Measurements from ENCODE around the gene MAP4K3. TPM values are rescaled to one million over a fixed set of nuclear protein-coding genes. Genes with fewer than 3 reads are reported as not detected.

MAP4K3 gene
- polyA plus RNA-seq, 1 experiment: 43.5 TPM

GRCh38 chr2:39300044-39300978 lies 136.8 kb downstream of the MAP4K3 start:
- POLR2A ChIA-PET: no interaction called here
- no peaks in the 10 kb centered on the region for H3K27me3 ChIP-seq (ENCODE audit: control insufficient read depth, insufficient read depth, low read length)
- H3K4me3 ChIP-seq (ENCODE audit: low read depth, low read length): no peak overlapping the region
- H3K27ac ChIP-seq (ENCODE audit: low read depth, low read length): no peak overlapping the region
- CTCF ChIA-PET: no interaction called here
- H3K9me3 ChIP-seq (ENCODE audit: control insufficient read depth, insufficient read depth, low read length): no peaks in the 10 kb centered on the region
- TF ChIP-seq CTCF (IDR thresholded peaks at IDR 0.05; ENCODE audit: low read depth, low read length): no peak
- no peak for DNase-seq (ENCODE audit: low read depth, low spot score)

- no peak overlapping the region for H3K4me3 ChIP-seq (ENCODE audit: low read depth, low read length)
- H3K9me3 ChIP-seq (ENCODE audit: control insufficient read depth, insufficient read depth, low read length): no peaks in the 10 kb centered on the region
- H3K27me3 ChIP-seq (ENCODE audit: control insufficient read depth, insufficient read depth, low read length): no peaks in the 10 kb centered on the region
- ChIA-PET CTCF (interaction anchor here (0.7 kb wide), 1 partner anchor 61 kb away, joined by 3 read pairs; no protein-coding TSS in a partner anchor), POLR2A (interaction anchor here (0.5 to 0.6 kb wide), 2 partner anchors 19 to 188 kb away, joined by 4 to 5 read pairs; no protein-coding TSS in a partner anchor)
- TF ChIP-seq CTCF (IDR thresholded peaks at IDR 0.05; ENCODE audit: low read depth, low read length): no peak
- H3K27ac ChIP-seq (ENCODE audit: low read depth, low read length): no peak overlapping the region
- DNase-seq (ENCODE audit: low read depth, low spot score): no peak
Observed at GRCh38 chr2:39290433-39290832, 146.7 kb downstream of the MAP4K3 start.

GRCh38 chr2:39289609-39290008 lies 147.5 kb downstream of the MAP4K3 start:
- H3K27me3 ChIP-seq (ENCODE audit: control insufficient read depth, insufficient read depth, low read length): no peaks in the 10 kb centered on the region
- no peaks in the 10 kb centered on the region for H3K9me3 ChIP-seq (ENCODE audit: control insufficient read depth, insufficient read depth, low read length)
- no peak overlapping the region for H3K4me3 ChIP-seq (ENCODE audit: low read depth, low read length)
- CTCF ChIA-PET: no interaction called here
- no peak for DNase-seq (ENCODE audit: low read depth, low spot score)
- POLR2A ChIA-PET: no interaction called here
- no peak overlapping the region for H3K27ac ChIP-seq (ENCODE audit: low read depth, low read length)
- no peak for TF ChIP-seq CTCF (IDR thresholded peaks at IDR 0.05; ENCODE audit: low read depth, low read length)

GRCh38 chr2:39283561-39283960 lies 153.5 kb downstream of the MAP4K3 start:
- Histone ChIP-seq H3K27me3 (ENCODE audit: control insufficient read depth, insufficient read depth, low read length) (no peaks in the 10 kb centered on the region), H3K4me3 (ENCODE audit: low read depth, low read length) (no peak overlapping the region), H3K27ac (ENCODE audit: low read depth, low read length) (no peak overlapping the region), H3K9me3 (ENCODE audit: control insufficient read depth, insufficient read depth, low read length) (no peaks in the 10 kb centered on the region)
- POLR2A ChIA-PET: no interaction called here
- no peak for DNase-seq (ENCODE audit: low read depth, low spot score)
- TF ChIP-seq CTCF (IDR thresholded peaks at IDR 0.05; ENCODE audit: low read depth, low read length): no peak
- CTCF ChIA-PET: interaction anchor here (1.1 kb wide), 1 partner anchor 225 kb away, joined by 3 read pairs; no protein-coding TSS in a partner anchor

- no peaks in the 10 kb centered on the region for H3K27me3 ChIP-seq (ENCODE audit: control insufficient read depth, insufficient read depth, low read length)
- no peak for TF ChIP-seq CTCF (IDR thresholded peaks at IDR 0.05; ENCODE audit: low read depth, low read length)
- DNase-seq (ENCODE audit: low read depth, low spot score): no peak
- CTCF ChIA-PET: interaction anchor here (0.5 kb wide), 1 partner anchor 55 kb away, joined by 3 read pairs; no protein-coding TSS in a partner anchor
- H3K27ac ChIP-seq (ENCODE audit: low read depth, low read length): no peak overlapping the region
- H3K4me3 ChIP-seq (ENCODE audit: low read depth, low read length): no peak overlapping the region
- no peaks in the 10 kb centered on the region for H3K9me3 ChIP-seq (ENCODE audit: control insufficient read depth, insufficient read depth, low read length)
- POLR2A ChIA-PET: no interaction called here
Observed at GRCh38 chr2:39281391-39281790, 155.7 kb downstream of the MAP4K3 start.

Measured in AG04450 (cell line).